ENCODE results near the gene KBTBD12. TPM values are rescaled to one million over a fixed set of nuclear protein-coding genes. Genes with fewer than 3 reads are reported as not detected.

Gene KBTBD12
- total RNA-seq, 1 donor from 2014 or later, result 0.08 TPM

DNA sequence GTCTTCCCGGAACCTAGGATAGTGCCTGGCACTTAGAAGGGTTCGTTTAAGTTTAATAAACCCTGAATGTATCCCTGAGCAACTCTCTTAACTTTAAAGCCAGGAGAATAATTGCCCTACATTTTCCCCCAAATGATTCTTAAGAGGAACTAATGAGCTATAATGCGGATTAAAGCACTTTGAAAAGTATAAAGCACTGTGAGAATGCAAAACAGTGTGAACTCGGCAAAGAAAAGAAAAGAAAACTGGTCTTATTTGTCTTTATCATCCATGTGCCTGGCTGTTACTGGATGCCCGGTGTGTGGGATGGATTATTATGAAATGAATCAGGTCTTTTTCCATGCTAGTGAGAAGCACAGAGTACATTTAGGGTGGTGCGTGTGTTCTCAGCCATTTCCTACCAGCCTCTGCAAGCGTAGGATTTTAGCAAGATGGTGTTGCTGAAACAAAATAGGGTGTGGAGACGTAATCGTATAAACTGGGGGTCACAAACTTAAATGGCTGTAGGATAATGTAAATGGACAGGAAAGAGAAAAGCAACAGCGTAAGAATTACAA is 983 bp downstream of the KBTBD12 start:
- Histone ChIP-seq H3K27me3 (ENCODE audit: control insufficient read depth, insufficient read depth, low read length) (peaks cover 10% of the 10 kb centered on the region), H3K36me3 (ENCODE audit: control insufficient read depth, insufficient read depth, low read length) (no peaks in the 10 kb centered on the region), H3K4me3 (ENCODE audit: low read depth, low read length) (no peak overlapping the region)
- no peak for DNase-seq (ENCODE audit: low read depth)
- TF ChIP-seq, protein P1, sequence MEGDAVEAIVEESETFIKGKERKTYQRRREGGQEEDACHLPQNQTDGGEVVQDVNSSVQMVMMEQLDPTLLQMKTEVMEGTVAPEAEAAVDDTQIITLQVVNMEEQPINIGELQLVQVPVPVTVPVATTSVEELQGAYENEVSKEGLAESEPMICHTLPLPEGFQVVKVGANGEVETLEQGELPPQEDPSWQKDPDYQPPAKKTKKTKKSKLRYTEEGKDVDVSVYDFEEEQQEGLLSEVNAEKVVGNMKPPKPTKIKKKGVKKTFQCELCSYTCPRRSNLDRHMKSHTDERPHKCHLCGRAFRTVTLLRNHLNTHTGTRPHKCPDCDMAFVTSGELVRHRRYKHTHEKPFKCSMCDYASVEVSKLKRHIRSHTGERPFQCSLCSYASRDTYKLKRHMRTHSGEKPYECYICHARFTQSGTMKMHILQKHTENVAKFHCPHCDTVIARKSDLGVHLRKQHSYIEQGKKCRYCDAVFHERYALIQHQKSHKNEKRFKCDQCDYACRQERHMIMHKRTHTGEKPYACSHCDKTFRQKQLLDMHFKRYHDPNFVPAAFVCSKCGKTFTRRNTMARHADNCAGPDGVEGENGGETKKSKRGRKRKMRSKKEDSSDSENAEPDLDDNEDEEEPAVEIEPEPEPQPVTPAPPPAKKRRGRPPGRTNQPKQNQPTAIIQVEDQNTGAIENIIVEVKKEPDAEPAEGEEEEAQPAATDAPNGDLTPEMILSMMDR (IDR thresholded peaks at IDR 0.05; ENCODE audit: insufficient read depth, low read length, poor library complexity, severe bottlenecking), result no peak

DNA sequence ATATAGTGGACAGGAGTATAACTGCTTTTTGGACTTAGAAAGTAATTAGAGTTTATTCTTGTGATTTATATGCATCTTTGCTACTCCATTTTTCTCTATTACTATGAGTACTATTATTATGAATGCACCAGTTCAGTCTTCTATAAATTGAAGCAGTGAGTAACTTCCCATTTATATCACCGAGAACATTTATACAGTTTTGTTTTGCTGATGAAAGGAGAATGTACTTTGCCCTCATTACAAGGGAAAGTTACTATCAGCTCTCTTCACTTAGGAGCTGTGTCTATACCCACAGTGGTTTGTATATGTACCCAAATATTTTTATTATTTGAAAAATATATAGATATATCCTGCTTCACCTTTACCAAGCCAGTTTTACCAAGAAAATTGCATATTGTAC is 5.7 kb downstream of the KBTBD12 start:
- Histone ChIP-seq H3K27me3 (ENCODE audit: control insufficient read depth, insufficient read depth, low read length) (no peaks in the 10 kb centered on the region), H3K4me3 (ENCODE audit: low read depth, low read length) (no peak overlapping the region), H3K36me3 (ENCODE audit: control insufficient read depth, insufficient read depth, low read length) (no peaks in the 10 kb centered on the region)
- no peak for DNase-seq (ENCODE audit: low read depth)
- TF ChIP-seq, protein P1 (IDR thresholded peaks at IDR 0.05; ENCODE audit: insufficient read depth, low read length, poor library complexity, severe bottlenecking), result no peak

DNA sequence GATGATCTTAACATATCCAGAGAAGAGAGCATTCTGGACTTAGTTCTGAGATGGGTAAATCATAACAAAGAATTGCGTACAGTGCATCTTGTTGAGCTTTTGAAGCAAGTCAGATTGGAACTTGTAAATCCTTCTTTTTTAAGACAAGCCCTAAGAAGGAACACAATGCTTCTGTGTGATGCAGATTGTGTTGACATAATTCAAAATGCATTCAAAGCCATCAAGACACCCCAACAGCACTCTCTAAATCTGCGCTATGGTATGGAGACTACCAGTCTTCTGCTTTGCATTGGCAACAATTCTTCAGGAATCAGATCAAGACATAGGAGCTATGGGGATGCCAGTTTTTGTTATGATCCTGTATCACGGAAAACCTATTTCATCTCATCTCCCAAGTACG is 8.6 kb downstream of the KBTBD12 start:
- DNase-seq (ENCODE audit: low read depth), result no peak
- Histone ChIP-seq H3K36me3 (ENCODE audit: control insufficient read depth, insufficient read depth, low read length) (no peaks in the 10 kb centered on the region), H3K27me3 (ENCODE audit: control insufficient read depth, insufficient read depth, low read length) (no peaks in the 10 kb centered on the region), H3K4me3 (ENCODE audit: low read depth, low read length) (no peak overlapping the region)
- TF ChIP-seq, protein P1 (IDR thresholded peaks at IDR 0.05; ENCODE audit: insufficient read depth, low read length, poor library complexity, severe bottlenecking), result no peak

DNA sequence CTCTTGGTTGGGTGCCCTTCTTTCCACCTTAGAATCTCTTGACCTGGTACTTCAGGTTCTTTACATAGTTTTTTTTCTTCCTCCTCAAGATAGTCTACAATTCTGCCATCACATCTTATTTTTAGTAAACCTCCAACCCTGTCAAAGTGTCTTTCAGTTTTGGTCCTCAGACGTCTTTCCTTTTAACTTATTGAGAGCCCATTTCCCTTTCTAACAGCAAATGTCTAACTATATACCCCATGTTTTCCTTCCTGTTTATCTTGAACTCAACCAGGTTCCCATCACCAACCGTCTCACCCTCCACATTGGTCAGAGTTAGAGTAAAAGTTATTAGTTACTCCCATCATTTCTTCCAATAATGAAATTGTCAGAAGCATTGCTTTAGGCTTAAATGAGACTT is 10.4 kb downstream of the KBTBD12 start:
- TF ChIP-seq, protein P1 (IDR thresholded peaks at IDR 0.05; ENCODE audit: insufficient read depth, low read length, poor library complexity, severe bottlenecking), result no peak
- Histone ChIP-seq H3K27me3 (ENCODE audit: control insufficient read depth, insufficient read depth, low read length) (no peaks in the 10 kb centered on the region), H3K36me3 (ENCODE audit: control insufficient read depth, insufficient read depth, low read length) (no peaks in the 10 kb centered on the region), H3K4me3 (ENCODE audit: low read depth, low read length) (no peak overlapping the region)
- DNase-seq (ENCODE audit: low read depth), result no peak

DNA sequence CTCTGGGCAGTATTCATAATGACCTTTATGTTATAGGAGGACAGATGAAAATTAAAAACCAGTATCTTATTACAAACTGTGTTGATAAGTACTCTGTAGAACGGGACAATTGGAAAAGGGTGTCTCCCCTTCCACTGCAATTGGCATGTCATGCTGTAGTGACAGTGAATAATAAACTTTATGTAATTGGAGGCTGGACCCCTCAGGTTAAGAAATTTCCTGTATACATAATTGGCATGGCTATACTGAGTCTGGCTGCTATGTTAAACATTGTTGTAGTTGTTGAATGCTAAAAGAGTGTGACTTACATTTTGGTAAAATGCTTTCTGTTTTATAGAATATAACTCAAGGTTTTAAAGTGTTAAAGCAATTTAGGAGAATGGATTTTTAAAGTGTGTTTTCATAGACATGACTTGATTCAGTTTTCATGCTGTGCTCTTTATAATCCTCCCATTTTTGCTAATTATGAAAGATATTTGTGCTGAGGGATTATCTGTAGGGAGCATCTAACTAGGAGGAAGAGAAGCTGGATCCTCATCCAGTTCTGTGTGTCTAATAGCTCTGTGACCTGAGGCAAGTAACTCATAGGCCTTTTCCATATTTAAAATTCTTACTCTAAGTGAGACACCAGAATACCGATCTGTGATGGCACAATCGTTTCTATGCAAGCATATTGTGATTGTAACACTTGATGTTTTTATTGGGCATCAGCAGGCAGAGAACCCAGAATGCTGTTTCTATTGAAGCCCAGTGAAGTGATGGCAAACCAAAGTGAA is 13.0 kb downstream of the KBTBD12 start:
- no peak overlapping the region for H3K4me3 ChIP-seq (ENCODE audit: low read depth, low read length)
- H3K36me3 ChIP-seq (ENCODE audit: control insufficient read depth, insufficient read depth, low read length), result no peaks in the 10 kb centered on the region
- H3K27me3 ChIP-seq (ENCODE audit: control insufficient read depth, insufficient read depth, low read length), result no peaks in the 10 kb centered on the region
- TF ChIP-seq, protein P1 (IDR thresholded peaks at IDR 0.05; ENCODE audit: insufficient read depth, low read length, poor library complexity, severe bottlenecking), result no peak
- DNase-seq (ENCODE audit: low read depth), result no peak

Measured in kidney epithelial cell (primary cell).